ENCODE data around the gene SERPINB3. TPM values are rescaled to one million over a fixed set of nuclear protein-coding genes. Genes with fewer than 3 reads are reported as not detected.
"Not testable (repeated sequence)": the region's sequence is repeated elsewhere in the genome, so short reads cannot be mapped to it uniquely, and the experiment has no call there.

The SERPINB3 gene
- total RNA-seq, 2 donors from 2014 or later, result not detected

DNA sequence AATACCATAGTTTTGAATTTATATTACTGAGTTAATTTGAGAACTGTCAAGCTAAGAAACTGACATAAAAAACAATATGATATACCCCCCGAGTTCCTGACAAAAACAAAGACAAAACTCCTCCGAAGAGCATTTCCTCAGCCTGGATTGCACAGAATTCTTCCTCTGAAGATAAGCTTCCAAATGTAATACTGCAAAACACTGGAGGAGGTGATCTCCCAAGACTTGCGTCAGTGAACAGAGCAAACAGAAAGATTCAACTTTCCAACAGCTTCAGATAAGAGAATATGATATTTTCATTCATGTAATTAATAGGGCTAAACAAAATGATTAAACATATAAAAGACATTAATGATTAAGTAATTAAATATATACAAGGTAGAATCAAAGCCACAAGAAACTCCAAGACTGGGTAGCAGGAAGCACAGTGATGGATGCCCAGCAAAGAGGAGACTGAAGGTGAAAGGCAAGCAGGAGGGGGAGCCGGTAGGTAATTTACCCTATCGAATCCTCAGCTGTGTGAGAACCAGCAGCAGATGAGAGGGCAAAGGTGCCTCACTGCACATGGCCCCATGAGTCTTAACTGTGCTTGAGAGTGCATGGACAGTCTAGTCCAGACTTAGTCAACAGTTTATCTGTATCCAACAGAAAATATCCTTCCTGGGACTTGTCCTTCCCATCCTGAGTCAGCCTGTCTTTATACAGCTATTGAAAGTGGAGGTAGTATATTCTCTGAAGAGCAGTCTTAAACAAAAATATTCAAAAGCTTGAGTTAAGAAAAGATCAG is 18.3 kb upstream of the SERPINB3 start:
- peaks cover 4% of the 10 kb centered on the region for H3K9me3 Mint-ChIP-seq
- no peaks in the 10 kb centered on the region for H3K4me1 Mint-ChIP-seq
- H3K27ac Mint-ChIP-seq, result no peak overlapping the region
- no peaks in the 10 kb centered on the region for H3K27me3 Mint-ChIP-seq
- H3K4me3 Mint-ChIP-seq, result no peak overlapping the region
- ATAC-seq (replicated peaks), result no peak
- no peaks in the 10 kb centered on the region for H3K36me3 Mint-ChIP-seq (ENCODE audit: low read depth)

- H3K9me3 Mint-ChIP-seq, result peaks cover 4% of the 10 kb centered on the region
- no peak overlapping the region for H3K27ac Mint-ChIP-seq
- ATAC-seq (replicated peaks), result no peak
- H3K27me3 Mint-ChIP-seq, result no peaks in the 10 kb centered on the region
- no peaks in the 10 kb centered on the region for H3K36me3 Mint-ChIP-seq (ENCODE audit: low read depth)
- H3K4me3 Mint-ChIP-seq, result no peak overlapping the region
- no peaks in the 10 kb centered on the region for H3K4me1 Mint-ChIP-seq
Observed at GRCh38 chr18:63677500-63678225, 16.0 kb upstream of the SERPINB3 start.

DNA sequence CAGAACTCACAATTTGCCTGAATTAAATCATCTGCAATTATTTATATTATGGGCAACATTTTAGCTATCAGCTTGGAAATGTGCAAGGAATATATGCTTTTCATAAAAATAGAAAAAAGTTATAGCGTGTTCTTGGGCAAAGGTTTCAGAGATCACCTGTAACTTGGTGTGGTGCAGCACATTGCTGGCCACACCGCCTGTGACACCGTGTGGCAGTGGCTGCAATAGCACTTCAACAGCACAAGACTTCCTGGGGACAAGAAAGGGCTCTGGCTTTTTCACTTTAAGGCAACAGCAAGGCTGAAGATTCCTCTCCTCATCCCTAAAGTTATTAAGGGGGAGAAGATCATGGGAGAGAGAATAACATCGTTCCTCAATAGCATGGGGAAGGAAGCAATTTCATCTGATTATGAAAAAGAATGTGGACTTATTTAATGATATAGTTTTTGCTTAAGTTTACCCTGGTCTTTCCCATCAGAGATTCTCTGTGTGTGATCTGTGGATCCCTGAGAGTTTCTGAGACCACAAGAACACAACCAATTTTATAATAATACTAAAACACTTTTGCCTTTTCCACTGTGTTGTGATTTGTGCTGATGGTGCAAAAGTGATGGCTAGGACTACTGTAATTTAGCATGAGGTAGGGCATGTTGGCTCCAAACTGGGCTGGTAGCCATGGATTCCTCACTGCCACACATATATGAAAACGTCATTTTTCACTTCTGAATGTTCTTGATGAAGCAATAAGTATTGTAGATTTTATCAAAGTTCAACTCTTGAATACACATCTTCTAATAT is 15.0 kb upstream of the SERPINB3 start:
- H3K27ac Mint-ChIP-seq, result no peak overlapping the region
- H3K36me3 Mint-ChIP-seq (ENCODE audit: low read depth), result no peaks in the 10 kb centered on the region
- no peak overlapping the region for H3K4me3 Mint-ChIP-seq
- peaks cover 4% of the 10 kb centered on the region for H3K9me3 Mint-ChIP-seq
- no peaks in the 10 kb centered on the region for H3K4me1 Mint-ChIP-seq
- no peak for ATAC-seq (replicated peaks)
- H3K27me3 Mint-ChIP-seq, result no peaks in the 10 kb centered on the region

DNA sequence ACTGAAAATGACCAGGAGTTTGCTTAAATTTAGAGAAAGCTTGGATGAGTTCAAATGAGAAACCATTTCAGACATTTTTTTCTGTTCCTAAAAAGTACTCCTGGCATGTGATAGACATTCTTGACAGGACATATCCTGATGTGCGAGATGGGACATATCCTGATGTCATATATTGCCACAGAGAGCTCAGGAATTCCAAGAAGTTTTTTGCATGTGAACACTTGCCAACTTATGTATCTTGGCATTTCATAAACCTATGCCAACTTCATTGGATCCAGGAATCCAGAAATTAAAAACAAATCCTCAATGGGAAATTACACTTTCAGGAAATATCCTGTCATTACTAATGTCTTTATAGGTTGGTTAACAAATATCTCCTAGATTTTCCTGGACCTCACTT is 2.9 kb upstream of the SERPINB3 start:
- no peak overlapping the region for H3K4me3 Mint-ChIP-seq
- no peak for ATAC-seq (replicated peaks)
- H3K36me3 Mint-ChIP-seq (ENCODE audit: low read depth), result no peaks in the 10 kb centered on the region
- H3K27ac Mint-ChIP-seq, result no peak overlapping the region
- H3K4me1 Mint-ChIP-seq, result no peaks in the 10 kb centered on the region
- peaks cover 9% of the 10 kb centered on the region for H3K9me3 Mint-ChIP-seq
- H3K27me3 Mint-ChIP-seq, result no peaks in the 10 kb centered on the region

GRCh38 chr18:63658920-63659319 is 2.8 kb downstream of the SERPINB3 start:
- ATAC-seq (replicated peaks); H3K4me3 Mint-ChIP-seq; H3K27ac Mint-ChIP-seq: not testable (repeated sequence)

GRCh38 chr18:63650271-63650670 is 11.4 kb downstream of the SERPINB3 start:
- H3K27me3 Mint-ChIP-seq; H3K4me3 Mint-ChIP-seq; H3K9me3 Mint-ChIP-seq; H3K36me3 Mint-ChIP-seq (ENCODE audit: low read depth); H3K4me1 Mint-ChIP-seq; H3K27ac Mint-ChIP-seq; ATAC-seq (replicated peaks): not testable (repeated sequence)

More at GRCh38 chr18:63658920-63659319, 2.8 kb downstream of the SERPINB3 start:
- H3K27me3 Mint-ChIP-seq; H3K36me3 Mint-ChIP-seq (ENCODE audit: low read depth); H3K4me1 Mint-ChIP-seq; H3K9me3 Mint-ChIP-seq: not testable (repeated sequence)

GRCh38 chr18:63648241-63648640 is 13.5 kb downstream of the SERPINB3 start:
- Mint-ChIP-seq H3K27me3 (peaks cover 9% of the 10 kb centered on the region), H3K36me3 (ENCODE audit: low read depth) (no peaks in the 10 kb centered on the region), H3K27ac (no peak overlapping the region), H3K9me3 (no peaks in the 10 kb centered on the region), H3K4me1 (no peaks in the 10 kb centered on the region), H3K4me3 (no peak overlapping the region)
- no peak for ATAC-seq (replicated peaks)

GRCh38 chr18:63646936-63647335 is 14.8 kb downstream of the SERPINB3 start:
- no peaks in the 10 kb centered on the region for H3K4me1 Mint-ChIP-seq
- H3K27ac Mint-ChIP-seq, result no peak overlapping the region
- ATAC-seq (replicated peaks), result no peak
- H3K36me3 Mint-ChIP-seq (ENCODE audit: low read depth), result no peaks in the 10 kb centered on the region
- no peaks in the 10 kb centered on the region for H3K9me3 Mint-ChIP-seq
- H3K4me3 Mint-ChIP-seq, result no peak overlapping the region
- H3K27me3 Mint-ChIP-seq, result peaks cover 9% of the 10 kb centered on the region

DNA sequence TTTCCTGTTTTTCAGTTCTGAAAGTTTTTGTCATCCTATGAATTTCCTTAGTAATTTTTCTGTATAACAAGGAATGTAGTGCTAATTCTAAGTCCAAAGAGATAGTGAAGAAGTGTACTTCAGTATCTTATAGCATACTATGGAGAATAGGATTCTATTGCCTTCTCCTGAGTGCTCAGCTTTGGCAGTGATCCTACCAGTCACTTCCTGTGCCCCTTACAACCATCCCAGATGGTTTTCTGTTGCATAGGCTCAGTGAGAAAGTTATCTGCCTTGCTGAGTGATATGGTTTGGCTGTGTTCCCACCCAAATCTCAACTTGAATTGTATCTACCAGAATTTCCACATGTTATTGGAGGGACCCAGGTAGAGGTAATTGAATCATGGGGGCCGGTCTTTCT is 17.0 kb downstream of the SERPINB3 start:
- not testable (repeated sequence) for ATAC-seq (replicated peaks); H3K36me3 Mint-ChIP-seq (ENCODE audit: low read depth); H3K9me3 Mint-ChIP-seq; H3K4me3 Mint-ChIP-seq; H3K27me3 Mint-ChIP-seq; H3K27ac Mint-ChIP-seq; H3K4me1 Mint-ChIP-seq

GRCh38 chr18:63644142-63644541 is 17.6 kb downstream of the SERPINB3 start, which contains the start of gene SERPINB4:
TSS of gene SERPINB4 (minus strand) at chr18:63644256. CDS start at chr18:63643577, 679 bp downstream.
- not testable (repeated sequence) for H3K27me3 Mint-ChIP-seq; H3K4me3 Mint-ChIP-seq; H3K27ac Mint-ChIP-seq; H3K9me3 Mint-ChIP-seq; H3K4me1 Mint-ChIP-seq; ATAC-seq (replicated peaks); H3K36me3 Mint-ChIP-seq (ENCODE audit: low read depth)

DNA sequence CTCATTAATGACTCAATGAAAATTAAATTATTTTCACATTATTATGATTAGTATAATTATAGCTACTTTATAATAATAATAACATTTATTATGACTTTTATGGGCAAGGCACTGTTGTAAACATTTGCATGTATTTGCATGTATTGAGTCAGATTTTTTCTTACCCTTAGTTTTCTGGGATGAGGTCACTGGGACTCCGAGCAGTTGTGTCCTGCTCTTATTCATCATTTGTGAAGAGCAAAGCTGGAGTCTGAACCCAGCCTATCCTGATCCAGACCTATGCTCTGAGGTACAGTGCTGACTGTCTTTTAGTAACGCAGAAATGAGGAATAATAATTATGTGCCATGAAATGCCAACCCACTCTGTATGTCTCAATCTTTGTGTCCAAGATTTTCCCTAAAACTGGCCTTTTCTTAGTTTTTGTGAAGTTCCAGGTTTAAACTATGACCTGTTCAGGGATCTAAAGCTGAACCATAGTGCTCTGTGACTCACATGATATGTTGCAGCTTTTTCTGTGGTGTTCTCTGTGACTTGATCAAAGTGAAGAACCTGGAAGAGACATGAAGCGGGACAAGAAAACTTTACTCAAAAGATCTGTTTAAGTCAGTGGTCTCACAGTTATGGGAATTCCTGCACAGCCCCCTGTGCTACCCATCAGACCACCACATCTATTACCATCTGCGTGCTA is 18.9 kb downstream of the SERPINB3 start:
- not testable (repeated sequence) for H3K27me3 Mint-ChIP-seq; H3K36me3 Mint-ChIP-seq (ENCODE audit: low read depth); H3K27ac Mint-ChIP-seq; H3K4me1 Mint-ChIP-seq; H3K9me3 Mint-ChIP-seq; H3K4me3 Mint-ChIP-seq; ATAC-seq (replicated peaks)

DNA sequence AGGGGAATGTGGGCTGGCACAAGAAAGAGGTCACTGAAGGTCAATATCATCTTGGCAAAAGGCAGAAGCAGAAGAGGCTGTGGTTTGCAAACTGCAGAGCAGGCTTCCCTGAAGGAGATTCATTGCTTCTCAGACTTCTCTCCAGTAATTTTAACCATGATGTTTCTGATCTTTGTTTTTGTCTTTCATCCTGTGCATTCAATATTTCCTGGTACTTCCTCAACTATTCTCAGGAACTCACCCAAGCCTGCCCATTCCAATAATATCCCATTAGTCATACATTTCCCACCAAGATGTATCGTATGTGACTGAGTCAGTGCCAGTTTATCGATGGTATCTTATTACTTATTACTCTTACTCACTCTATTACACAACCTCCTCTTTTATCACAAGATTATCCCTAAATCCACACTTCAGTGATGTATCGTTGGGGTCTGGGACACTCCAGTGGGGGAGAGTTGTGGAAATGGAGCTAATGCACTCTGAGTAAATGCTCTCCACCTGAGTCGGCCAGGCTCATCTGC is 20.5 kb downstream of the SERPINB3 start:
- not testable (repeated sequence) for H3K27me3 Mint-ChIP-seq; ATAC-seq (replicated peaks); H3K4me3 Mint-ChIP-seq; H3K27ac Mint-ChIP-seq; H3K9me3 Mint-ChIP-seq; H3K4me1 Mint-ChIP-seq; H3K36me3 Mint-ChIP-seq (ENCODE audit: low read depth)

- Mint-ChIP-seq H3K27ac (no peak overlapping the region), H3K36me3 (ENCODE audit: low read depth) (no peaks in the 10 kb centered on the region), H3K4me3 (no peak overlapping the region), H3K9me3 (no peaks in the 10 kb centered on the region), H3K4me1 (no peaks in the 10 kb centered on the region), H3K27me3 (no peaks in the 10 kb centered on the region)
- no peak for ATAC-seq (replicated peaks)
Observed at GRCh38 chr18:63637703-63638102, 24.0 kb downstream of the SERPINB3 start.

DNA sequence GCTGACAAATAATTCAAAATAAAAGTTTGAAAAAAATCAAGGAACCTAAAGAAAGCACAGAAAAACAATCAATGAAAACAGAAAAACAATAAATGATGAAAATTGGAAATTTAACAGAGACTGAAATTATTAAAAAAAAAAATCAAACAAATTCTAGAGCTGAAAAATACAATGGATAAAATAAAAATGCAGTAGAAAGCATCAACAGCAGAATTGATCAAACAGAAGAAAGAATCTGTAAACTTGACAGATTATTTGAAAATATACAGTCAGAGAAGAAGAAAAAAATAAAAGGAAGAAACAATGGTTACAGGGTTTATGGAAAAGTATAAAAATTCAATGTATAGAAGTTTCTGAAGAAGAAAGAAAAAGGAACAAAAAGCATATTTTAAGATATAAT is 33.9 kb downstream of the SERPINB3 start:
- no peak for ATAC-seq (replicated peaks)
- H3K4me1 Mint-ChIP-seq, result no peaks in the 10 kb centered on the region
- H3K9me3 Mint-ChIP-seq, result peaks cover 28% of the 10 kb centered on the region
- H3K4me3 Mint-ChIP-seq, result no peak overlapping the region
- no peaks in the 10 kb centered on the region for H3K36me3 Mint-ChIP-seq (ENCODE audit: low read depth)
- H3K27ac Mint-ChIP-seq, result no peak overlapping the region
- peaks cover 5% of the 10 kb centered on the region for H3K27me3 Mint-ChIP-seq

Measured in activated T-helper 17 cell treated with anti-CD3 and anti-CD28 coated beads, Interleukin-2, amount 50 U/mL, for 72 hours (primary cell).